Activated gamma-delta T cell treated with Interleukin-2 at 50 U/mL for 16 hours (primary cell): ENCODE data around the gene TRAPPC5.
A peak's percentile ranks its signal among the peaks of the same experiment; 100 is the strongest.

Source experiments
- DNase-seq: peaks from one replicate; pipeline ENCODE4 v3.0.0-alpha.2; 2020

TRAPPC5 gene

DNA sequence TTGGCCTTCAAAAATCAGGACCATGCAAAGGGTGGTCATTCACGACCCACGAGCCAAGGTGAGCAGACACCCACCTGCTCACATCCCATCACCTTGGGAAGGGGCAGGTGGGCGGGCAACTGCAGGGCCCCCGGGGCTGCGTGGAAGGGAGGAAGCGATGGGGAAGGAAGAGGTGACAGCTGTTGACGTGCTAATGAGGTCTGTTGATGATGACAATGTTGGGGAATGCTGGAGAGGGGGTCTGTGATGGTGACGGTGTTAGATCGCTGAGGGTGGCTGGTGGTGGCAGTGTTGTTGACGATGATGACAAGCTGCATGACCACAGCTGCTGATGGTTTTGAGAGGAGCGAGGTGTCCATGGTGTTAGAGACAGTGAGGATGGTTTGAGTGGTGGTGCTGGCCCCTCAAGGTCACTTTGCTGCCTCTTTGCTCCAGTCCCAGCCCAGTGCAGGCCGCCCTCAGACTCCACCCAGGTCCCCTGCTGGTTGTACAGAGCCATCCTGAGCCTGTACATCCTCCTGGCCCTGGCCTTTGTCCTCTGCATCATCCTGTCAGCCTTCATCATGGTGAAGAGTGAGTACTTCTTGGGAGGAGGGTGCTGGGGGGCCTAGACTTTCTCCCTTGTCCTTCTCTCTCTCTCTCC is 2.8 kb upstream of the TRAPPC5 start:
- DNase-seq = no peak

DNA sequence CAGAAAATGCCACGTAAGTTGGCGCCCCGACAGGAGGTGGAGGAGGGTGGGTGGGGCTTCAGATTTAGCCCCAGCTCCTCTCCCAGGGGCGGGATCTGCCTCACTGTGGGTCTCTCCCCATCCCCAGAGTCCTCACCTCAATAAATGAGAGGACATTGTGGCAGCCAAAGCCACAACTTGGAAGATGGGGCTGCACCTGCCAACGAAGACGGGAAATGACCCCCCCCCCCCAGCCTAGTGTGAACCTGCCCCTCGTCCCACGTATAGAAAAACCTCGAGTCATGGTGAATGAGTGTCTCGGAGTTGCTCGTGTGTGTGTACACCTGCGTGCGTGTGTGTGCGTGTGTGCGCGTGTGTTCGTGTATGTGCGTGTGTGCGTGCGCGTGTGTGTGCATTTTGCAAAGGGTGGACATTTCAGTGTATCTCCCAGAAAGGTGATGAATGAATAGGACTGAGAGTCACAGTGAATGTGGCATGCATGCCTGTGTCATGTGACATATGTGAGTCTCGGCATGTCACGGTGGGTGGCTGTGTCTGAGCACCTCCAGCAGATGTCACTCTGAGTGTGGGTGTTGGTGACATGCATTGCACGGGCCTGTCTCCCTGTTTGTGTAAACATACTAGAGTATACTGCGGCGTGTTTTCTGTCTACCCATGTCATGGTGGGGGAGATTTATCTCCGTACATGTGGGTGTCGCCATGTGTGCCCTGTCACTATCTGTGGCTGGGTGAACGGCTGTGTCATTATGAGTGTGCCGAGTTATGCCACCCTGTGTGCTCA is 1.5 kb upstream of the TRAPPC5 start:
- peak; percentile 47 for DNase-seq

- DNase-seq = no peak
These were observed 645 bp upstream of the TRAPPC5 start for GRCh38 chr19:7679771-7680605.

GRCh38 chr19:7681340-7682174 is 924 bp downstream of the TRAPPC5 start:
- peak; percentile 80 for DNase-seq

GRCh38 chr19:7682175-7682855 is 1.7 kb downstream of the TRAPPC5 start:
- no peak for DNase-seq

GRCh38 chr19:7685546-7686445 is 5.2 kb downstream of the TRAPPC5 start:
- no peak for DNase-seq

GRCh38 chr19:7687177-7687576 is 6.5 kb downstream of the TRAPPC5 start:
- no peak for DNase-seq

DNA sequence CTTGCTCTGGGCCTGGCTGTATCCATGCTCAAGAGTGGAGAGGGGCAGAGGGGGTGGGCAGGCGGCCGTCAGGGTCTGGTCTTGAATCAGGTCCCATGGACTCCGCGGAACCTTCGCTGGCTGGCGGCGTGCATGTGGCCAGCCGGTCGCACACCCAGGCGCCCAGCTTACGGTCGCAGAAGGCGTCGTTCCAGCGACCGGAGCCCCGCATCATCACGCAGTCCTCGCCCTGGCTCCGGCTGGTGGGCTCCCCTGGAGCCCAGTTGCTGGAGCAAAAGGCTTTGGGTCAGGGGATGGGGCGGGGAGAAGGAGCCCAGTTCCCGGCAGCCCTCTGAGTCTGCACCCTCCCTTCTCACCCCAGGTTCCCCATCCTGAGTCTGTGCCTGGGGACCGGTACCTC is 8.5 kb downstream of the TRAPPC5 start:
- DNase-seq = no peak

DNA sequence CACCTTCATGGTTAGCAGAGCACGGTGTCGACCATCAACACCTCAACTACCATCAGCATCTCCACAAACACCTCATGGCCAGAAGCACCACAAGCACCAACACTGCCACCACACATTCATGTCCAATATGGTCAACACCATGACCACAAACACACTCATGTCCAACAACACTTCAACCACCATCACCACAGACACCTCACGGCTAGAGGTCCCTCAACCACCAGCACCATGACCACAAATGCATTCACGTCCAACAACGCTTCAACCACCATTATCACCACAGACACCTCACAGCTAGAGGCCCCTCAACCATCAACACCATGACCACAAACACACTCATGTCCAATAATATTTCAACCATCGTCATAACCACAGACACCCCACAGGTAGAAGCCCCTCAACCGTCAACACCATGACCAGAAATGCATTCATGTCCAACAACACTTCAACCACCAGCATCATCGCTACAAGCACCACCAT is 10.2 kb downstream of the TRAPPC5 start:
- peak; percentile 26 for DNase-seq

DNA sequence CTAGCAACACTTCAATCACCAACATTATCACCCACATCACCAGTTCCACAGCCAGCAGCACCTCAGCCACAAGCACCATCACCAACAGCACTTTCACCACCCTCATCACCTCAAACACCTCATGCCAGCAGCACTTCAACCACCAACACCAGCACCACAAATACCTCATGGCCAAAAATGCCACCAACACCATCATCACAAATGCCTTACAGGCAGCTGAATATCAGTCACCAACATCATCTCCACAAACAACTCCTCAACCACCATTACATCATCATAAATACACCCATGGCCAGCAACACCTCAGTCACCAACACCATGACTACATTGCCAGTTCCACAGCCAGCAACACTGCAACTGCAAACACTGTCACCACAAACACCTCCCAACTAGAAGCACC is 10.9 kb downstream of the TRAPPC5 start:
- DNase-seq = peak; percentile 26

DNA sequence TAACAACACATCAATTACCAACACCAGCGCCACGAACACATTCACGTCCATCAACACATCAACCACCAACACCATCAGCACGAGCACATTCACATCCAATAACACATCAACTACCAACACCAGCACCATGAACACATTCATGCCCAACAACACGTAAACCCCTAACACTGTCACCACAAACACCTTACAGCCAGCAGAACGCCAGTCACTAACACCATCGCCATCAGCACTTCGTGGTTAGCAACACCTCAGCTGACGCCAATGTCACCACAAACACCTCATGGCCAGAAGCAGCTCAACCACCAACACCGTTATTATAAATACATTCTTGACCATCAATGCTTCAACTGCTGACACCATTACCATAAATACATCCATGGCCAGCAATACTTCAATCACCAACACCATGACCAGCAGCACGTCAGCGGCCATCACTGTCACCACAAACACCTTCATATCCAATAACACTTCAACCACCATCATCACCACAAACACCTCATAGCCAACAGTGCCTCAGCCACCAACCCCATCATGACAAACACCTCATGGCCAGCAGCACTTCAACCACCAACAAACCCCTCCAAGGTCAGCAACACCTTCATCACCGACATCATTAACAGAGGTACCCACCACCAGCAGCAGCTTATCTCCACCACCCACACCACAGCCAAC is 11.9 kb downstream of the TRAPPC5 start:
- DNase-seq = no peak

GRCh38 chr19:7694499-7694898 is 13.9 kb downstream of the TRAPPC5 start:
- no peak for DNase-seq

DNA sequence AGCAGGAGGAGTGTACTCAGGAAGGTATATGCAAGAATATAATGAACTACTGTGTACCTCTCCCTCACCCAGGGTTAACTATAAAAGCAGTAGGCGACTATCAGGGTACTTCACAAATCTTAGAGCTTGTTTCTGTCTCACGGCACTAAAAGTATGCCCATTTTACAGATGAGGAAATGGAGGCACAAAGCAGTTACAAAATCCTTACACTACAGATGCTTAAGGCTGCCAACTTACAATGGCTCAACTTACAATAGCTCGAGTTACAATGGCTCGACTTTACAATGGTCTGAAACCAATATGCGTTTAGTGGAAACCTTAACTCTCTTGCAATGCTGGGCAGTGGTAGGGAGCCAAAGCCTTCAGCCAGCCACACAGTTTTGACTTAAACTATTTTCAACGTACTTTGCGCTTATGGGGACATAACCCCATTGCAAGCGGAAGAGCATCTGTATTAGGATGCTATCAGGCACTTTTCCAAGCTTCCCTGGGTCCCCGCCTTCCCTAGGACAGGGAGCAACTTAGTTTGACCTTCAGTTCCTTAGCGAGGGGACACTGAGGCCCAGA is 17.2 kb downstream of the TRAPPC5 start:
- no peak for DNase-seq

GRCh38 chr19:7698583-7698982 is 17.9 kb downstream of the TRAPPC5 start:
- no peak for DNase-seq

DNA sequence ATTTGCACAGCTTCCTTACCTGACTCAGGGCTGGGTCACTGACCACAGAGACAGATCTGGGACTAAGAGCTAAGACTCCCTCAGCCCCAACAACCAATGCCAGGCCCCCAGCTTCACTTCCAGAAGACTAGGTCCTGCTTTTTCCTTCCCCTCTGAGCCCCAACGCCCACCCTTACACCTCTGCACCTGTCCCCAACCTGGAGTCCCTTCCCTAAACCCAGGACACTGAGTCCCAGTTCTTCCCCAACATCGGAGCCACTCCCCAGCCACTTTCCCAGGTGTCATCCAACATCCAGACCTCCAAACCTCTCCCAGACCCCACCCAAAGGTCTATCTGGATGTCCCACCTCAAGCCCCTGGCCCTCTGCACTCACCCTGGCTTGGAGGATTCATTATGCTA is 18.4 kb downstream of the TRAPPC5 start:
- no peak for DNase-seq

DNA sequence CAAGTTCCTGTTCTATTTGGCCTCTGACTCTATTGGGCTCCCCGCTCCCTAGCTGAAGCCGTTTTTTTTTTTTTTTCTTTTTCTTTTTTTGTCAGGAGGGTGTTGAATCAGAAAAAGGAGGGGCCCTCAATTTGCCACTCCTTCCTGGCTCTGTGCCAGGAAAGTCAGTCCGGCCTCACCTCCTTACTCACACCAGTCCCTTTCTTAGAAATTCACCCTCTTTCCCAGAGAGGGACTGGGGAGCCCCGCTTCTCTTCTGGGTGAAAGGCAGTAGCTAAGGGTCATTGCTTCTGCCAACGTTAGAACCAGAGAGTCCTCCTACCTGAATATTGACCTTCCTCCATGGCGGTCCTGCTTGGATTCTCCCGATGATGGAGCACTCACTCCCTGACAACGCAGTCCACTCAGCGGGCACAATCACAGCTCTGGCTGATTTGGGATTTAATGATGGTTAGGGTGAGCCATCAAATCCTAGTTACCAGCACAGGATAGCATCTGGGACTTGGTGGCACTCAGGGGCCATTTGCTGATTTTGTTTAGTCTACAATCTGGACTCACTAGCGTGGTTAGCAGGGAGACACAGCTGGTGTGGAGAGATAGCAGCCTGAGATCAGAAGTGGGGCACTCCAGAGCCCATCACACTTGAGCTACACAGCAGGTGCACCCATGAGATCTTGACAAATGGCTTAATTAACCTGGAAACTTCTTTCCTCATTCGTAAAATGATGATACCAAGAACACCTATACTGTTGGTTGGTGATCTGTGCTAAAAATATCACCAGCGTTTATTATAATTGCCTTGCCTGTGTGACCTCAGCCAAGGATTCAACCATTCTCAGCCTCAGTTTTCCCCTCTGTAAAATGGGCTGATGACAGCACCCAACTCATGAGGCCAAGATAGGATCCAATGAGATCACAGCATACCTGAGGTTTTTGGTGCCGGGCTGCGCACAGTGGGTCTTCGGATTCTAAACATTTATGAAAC is 19.1 kb downstream of the TRAPPC5 start:
- no peak for DNase-seq

DNA sequence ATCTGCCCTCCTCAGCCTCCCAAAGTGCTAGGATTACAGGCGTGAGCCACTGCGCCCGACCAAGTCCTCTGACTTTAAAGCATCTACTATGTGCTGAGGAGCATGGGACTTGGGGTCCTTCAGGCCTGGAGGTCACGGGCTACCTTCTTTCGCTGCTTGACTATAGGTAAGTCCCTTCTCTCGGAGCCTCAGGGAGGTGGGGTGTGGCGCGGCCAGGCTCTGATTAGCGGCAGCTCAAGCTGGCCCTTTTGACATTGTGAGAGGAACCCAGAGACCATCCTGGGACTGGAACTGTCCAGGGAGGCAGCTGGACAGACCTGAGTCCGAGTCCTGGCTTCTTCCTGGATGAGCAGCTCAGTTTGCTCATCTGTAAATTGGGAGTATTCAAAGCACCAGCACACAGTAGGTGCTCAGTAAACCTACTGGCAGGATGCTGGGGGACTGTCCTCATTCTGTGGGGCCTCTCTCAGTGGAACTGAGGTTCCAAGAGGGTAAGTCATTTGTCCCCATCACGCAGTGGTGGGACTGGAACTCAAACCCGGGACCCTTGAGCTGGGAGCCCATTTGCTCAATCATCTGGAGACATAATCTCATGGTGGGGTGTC is 20.5 kb downstream of the TRAPPC5 start:
- DNase-seq = no peak
